Measurements from ENCODE around the gene MC1R. TPM values are rescaled to one million over a fixed set of nuclear protein-coding genes. Genes with fewer than 3 reads are reported as not detected.
"Not testable (repeated sequence)": the region's sequence is repeated elsewhere in the genome, so short reads cannot be mapped to it uniquely, and the experiment has no call there.

MC1R gene
- total RNA-seq, 1 experiment from 2014 or later, result 34.3 TPM

GRCh38 chr16:89871895-89872294 is 46.8 kb upstream of the MC1R start:
- H4K20me1 ChIP-seq (ENCODE audit: insufficient read depth), result peaks cover 27% of the 10 kb centered on the region
- H3K27ac ChIP-seq, result no peak overlapping the region
- peak overlapping the region; percentile 89 for H3K4me2 ChIP-seq
- no peaks in the 10 kb centered on the region; the same call in 1 of the 2 replicates for H3K9me3 ChIP-seq (ENCODE audit: insufficient read depth, low read depth)
- peaks cover 11% of the 10 kb centered on the region for H3K4me1 ChIP-seq (replicated peaks; ENCODE audit: insufficient read depth)
- H3K4me3 ChIP-seq, result no peak overlapping the region; the same call in 1 of the 2 replicates
- TF ChIP-seq, protein P1, sequence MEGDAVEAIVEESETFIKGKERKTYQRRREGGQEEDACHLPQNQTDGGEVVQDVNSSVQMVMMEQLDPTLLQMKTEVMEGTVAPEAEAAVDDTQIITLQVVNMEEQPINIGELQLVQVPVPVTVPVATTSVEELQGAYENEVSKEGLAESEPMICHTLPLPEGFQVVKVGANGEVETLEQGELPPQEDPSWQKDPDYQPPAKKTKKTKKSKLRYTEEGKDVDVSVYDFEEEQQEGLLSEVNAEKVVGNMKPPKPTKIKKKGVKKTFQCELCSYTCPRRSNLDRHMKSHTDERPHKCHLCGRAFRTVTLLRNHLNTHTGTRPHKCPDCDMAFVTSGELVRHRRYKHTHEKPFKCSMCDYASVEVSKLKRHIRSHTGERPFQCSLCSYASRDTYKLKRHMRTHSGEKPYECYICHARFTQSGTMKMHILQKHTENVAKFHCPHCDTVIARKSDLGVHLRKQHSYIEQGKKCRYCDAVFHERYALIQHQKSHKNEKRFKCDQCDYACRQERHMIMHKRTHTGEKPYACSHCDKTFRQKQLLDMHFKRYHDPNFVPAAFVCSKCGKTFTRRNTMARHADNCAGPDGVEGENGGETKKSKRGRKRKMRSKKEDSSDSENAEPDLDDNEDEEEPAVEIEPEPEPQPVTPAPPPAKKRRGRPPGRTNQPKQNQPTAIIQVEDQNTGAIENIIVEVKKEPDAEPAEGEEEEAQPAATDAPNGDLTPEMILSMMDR (conservative IDR thresholded peaks at IDR 0.05), result no peak
- TF ChIP-seq EZH2 (IDR thresholded peaks at IDR 0.05; ENCODE audit: low read depth), result no peak
- ChIA-PET POLR2A (ENCODE audit: unreplicated experiment) (no interaction called here), CTCF (no interaction called here)
- DNase-seq, result no peak
- BruUV-seq (replicated peaks), result no TSS peak
- no peak overlapping the region for H2AFZ ChIP-seq
- H3K9me2 ChIP-seq (ENCODE audit: insufficient read depth), result no peaks in the 10 kb centered on the region
- peaks cover 15% of the 10 kb centered on the region; the same call in 1 of the 2 replicates for H3K36me3 ChIP-seq (ENCODE audit: low read depth)
- H3F3A ChIP-seq (ENCODE audit: insufficient read depth, low read depth), result peaks cover 32% of the 10 kb centered on the region; the same call in 1 of the 2 replicates
- peaks cover 28% of the 10 kb centered on the region for H3K79me2 ChIP-seq (ENCODE audit: low read depth)
- H3K27me3 ChIP-seq (ENCODE audit: insufficient read depth, low read depth), result no peaks in the 10 kb centered on the region
- intact Hi-C loops (cut with micrococcal nuclease; ENCODE audit: unreplicated experiment), result no loop called here

GRCh38 chr16:89873109-89873971 is 45.3 kb upstream of the MC1R start, which contains the start of gene TCF25:
Gene TCF25 (plus strand): TSS chr16:89873592. CDS start chr16:89873668, 76 bp downstream.
- Histone ChIP-seq H3K27me3 (ENCODE audit: insufficient read depth, low read depth) (no peaks in the 10 kb centered on the region), H3K4me3 (peak within 1 kb of the TSS; percentile 65), H3K4me1 (replicated peaks; ENCODE audit: insufficient read depth) (peaks cover 11% of the 10 kb centered on the region), H3K79me2 (ENCODE audit: low read depth) (peaks cover 42% of the 10 kb centered on the region), H3K4me2 (peak within 1 kb of the TSS; percentile 89), H3K9me3 (ENCODE audit: insufficient read depth, low read depth) (no peaks in the 10 kb centered on the region), H3K9me2 (ENCODE audit: insufficient read depth) (no peaks in the 10 kb centered on the region), H3K36me3 (ENCODE audit: low read depth) (peaks cover 26% of the 10 kb centered on the region), H4K20me1 (ENCODE audit: insufficient read depth) (peaks cover 39% of the 10 kb centered on the region), H2AFZ (peak within 1 kb of the TSS; percentile 82), H3K27ac (peak within 1 kb of the TSS; percentile 93), H3F3A (ENCODE audit: insufficient read depth, low read depth) (peaks cover 41% of the 10 kb centered on the region; the same call in 1 of the 2 replicates)
- intact Hi-C loops (cut with micrococcal nuclease; ENCODE audit: unreplicated experiment), result no loop called here
- no peak for TF ChIP-seq EZH2 (IDR thresholded peaks at IDR 0.05; ENCODE audit: low read depth)
- TF ChIP-seq, protein P1 (conservative IDR thresholded peaks at IDR 0.05), result no peak
- ChIA-PET POLR2A (ENCODE audit: unreplicated experiment) (interaction anchor here (0.5 to 1.0 kb wide), 20 partner anchors 9 to 930 kb away, joined by 3 to 41 read pairs (median 6); partner anchors contain the start of gene SPIRE2), CTCF (interaction anchor here (0.5 to 1.2 kb wide), 5 partner anchors 10 to 1541 kb away, joined by 6 to 16 read pairs (median 7); no protein-coding TSS in a partner anchor)
- DNase-seq, result peak; percentile 54 to 82
- no TSS peak for BruUV-seq (replicated peaks)

GRCh38 chr16:89873972-89874689 is 44.5 kb upstream of the MC1R start:
- H4K20me1 ChIP-seq (ENCODE audit: insufficient read depth), result peaks cover 46% of the 10 kb centered on the region

GRCh38 chr16:89879123-89879522 is 39.5 kb upstream of the MC1R start:
- H3K9me3 ChIP-seq (ENCODE audit: insufficient read depth, low read depth); POLR2A ChIA-PET (ENCODE audit: unreplicated experiment); H3K4me2 ChIP-seq; H3K9me2 ChIP-seq (ENCODE audit: insufficient read depth); H2AFZ ChIP-seq; H3K27me3 ChIP-seq (ENCODE audit: insufficient read depth, low read depth); CTCF ChIA-PET; BruUV-seq (replicated peaks); intact Hi-C loops (cut with micrococcal nuclease; ENCODE audit: unreplicated experiment); H3K4me3 ChIP-seq; DNase-seq; H3K27ac ChIP-seq: not testable (repeated sequence)
- peaks cover 84% of the 10 kb centered on the region for H4K20me1 ChIP-seq (ENCODE audit: insufficient read depth)
- H3K36me3 ChIP-seq (ENCODE audit: low read depth), result peaks cover 49% of the 10 kb centered on the region
- peaks cover 11% of the 10 kb centered on the region for H3K4me1 ChIP-seq (replicated peaks; ENCODE audit: insufficient read depth)
- peaks cover 84% of the 10 kb centered on the region for H3K79me2 ChIP-seq (ENCODE audit: low read depth)
- peaks cover 21% of the 10 kb centered on the region; the same call in 1 of the 2 replicates for H3F3A ChIP-seq (ENCODE audit: insufficient read depth, low read depth)

More at GRCh38 chr16:89873972-89874689, 44.5 kb upstream of the MC1R start:
- H3K36me3 ChIP-seq (ENCODE audit: low read depth), result peaks cover 33% of the 10 kb centered on the region
- no peaks in the 10 kb centered on the region for H3K9me3 ChIP-seq (ENCODE audit: insufficient read depth, low read depth)
- ChIA-PET POLR2A (ENCODE audit: unreplicated experiment) (interaction anchor here (0.5 to 1.0 kb wide), 8 partner anchors 8 to 552 kb away, joined by 6 to 41 read pairs (median 8); no protein-coding TSS in a partner anchor), CTCF (interaction anchor here (0.5 to 0.7 kb wide), 5 partner anchors 9 to 1542 kb away, joined by 6 to 16 read pairs (median 7); no protein-coding TSS in a partner anchor)
- BruUV-seq (replicated peaks), result no TSS peak
- intact Hi-C loops (cut with micrococcal nuclease; ENCODE audit: unreplicated experiment), result no loop called here
- H3F3A ChIP-seq (ENCODE audit: insufficient read depth, low read depth), result peaks cover 41% of the 10 kb centered on the region; the same call in 1 of the 2 replicates
- H2AFZ ChIP-seq, result peak overlapping the region; percentile 81; the same call in 1 of the 2 replicates
- TF ChIP-seq, protein P1 (conservative IDR thresholded peaks at IDR 0.05), result no peak
- TF ChIP-seq EZH2 (IDR thresholded peaks at IDR 0.05; ENCODE audit: low read depth), result no peak
- DNase-seq, result peak; percentile 71 to 96
- H3K27ac ChIP-seq, result peak overlapping the region; percentile 93
- H3K27me3 ChIP-seq (ENCODE audit: insufficient read depth, low read depth), result no peaks in the 10 kb centered on the region
- H3K4me3 ChIP-seq, result peak overlapping the region; percentile 65
- H3K4me2 ChIP-seq, result peak overlapping the region; percentile 89
- peaks cover 50% of the 10 kb centered on the region for H3K79me2 ChIP-seq (ENCODE audit: low read depth)
- H3K4me1 ChIP-seq (replicated peaks; ENCODE audit: insufficient read depth), result peaks cover 11% of the 10 kb centered on the region
- no peaks in the 10 kb centered on the region for H3K9me2 ChIP-seq (ENCODE audit: insufficient read depth)
